RKO (cell line): Measurements from ENCODE around the gene TMCC2.
"Not testable (repeated sequence)": the region's sequence is repeated elsewhere in the genome, so short reads cannot be mapped to it uniquely, and the experiment has no call there.

Experiments
- DNase-seq: peaks from one replicate; pipeline ENCODE4 v3.0.0-alpha.2; 2016; ENCODE audit warnings: low spot score

TMCC2 gene

GRCh38 chr1:205214756-205215155 lies 13.0 kb upstream of the TMCC2 start:
- no peak for DNase-seq

DNA sequence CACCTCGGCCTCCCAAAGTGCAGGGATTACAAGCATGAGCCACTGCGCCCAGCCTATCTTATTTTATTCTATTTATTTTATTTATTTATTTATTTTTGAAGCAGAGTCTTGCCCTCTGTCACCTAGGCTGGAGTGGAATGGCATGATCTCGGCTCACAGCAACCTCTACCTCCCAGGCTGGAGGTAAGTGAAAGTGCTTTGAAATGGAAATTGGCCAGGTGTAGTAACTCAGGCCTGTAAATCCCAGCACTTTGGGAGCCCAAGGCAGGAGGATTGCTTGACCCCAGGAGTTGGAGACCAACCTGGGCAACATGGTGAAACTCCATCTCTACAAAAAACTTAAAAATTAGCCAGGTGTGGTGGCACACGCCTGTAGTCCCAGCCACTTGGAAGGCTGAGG lies 11.2 kb upstream of the TMCC2 start:
- DNase-seq = no peak

DNA sequence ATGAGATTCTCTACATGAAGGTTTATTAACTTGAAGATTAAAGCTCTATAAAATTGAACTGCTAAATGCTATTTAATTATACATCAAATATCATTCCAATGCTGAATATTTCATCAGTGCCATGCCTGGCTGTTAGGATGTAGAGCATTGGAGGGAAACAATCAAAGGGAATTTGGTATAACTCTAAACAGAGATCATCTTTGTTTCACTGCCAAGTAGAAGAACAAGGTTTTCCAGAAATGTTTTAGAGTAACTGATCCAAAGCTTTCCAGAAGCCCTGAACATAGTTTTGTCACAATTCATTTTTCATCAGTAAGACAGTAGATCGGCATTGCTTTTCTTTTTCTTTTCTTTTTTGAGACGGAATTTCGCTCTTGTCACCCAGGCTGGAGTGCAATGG lies 10.3 kb upstream of the TMCC2 start:
- DNase-seq = no peak

- no peak for DNase-seq
Observed at GRCh38 chr1:205220421-205220820, 7.3 kb upstream of the TMCC2 start.

GRCh38 chr1:205224736-205225135 lies 3.0 kb upstream of the TMCC2 start:
- DNase-seq = no peak

GRCh38 chr1:205225901-205226765 lies 1.6 kb upstream of the TMCC2 start:
- no peak for DNase-seq

DNA sequence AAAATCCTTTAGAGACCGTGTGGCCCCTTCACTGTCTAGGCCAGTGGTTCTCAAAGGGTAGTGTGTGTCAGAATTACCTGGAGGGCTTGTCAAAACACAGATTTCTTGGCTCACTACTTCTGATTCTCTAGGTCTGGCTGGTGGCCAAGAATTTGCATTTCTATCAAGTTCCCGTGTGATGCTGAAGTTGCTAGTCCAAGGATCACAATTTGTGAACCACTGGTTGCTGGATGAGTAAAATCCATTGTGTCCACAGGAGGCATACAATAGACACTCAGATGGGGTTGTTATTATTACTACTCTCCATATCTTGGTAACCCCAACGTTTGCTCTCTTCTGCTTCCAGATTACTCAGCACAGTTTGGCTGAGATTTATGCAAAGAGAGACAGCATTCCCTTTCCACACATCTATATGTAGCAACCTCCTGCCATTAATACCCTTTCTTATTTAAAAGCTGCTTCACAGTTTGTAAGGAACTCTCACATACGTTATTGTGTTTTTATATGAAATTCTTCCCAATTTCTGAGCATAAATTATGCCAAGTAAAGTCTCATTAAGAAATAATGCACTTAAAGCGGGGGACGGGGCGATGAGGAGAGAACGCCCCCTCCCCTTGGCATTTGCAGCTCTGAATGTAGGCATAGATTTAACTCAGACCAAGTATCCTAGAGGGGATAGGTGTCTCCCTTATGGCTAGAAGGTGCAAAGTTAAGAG lies 720 bp upstream of the TMCC2 start:
- DNase-seq = peak; percentile 67

DNA sequence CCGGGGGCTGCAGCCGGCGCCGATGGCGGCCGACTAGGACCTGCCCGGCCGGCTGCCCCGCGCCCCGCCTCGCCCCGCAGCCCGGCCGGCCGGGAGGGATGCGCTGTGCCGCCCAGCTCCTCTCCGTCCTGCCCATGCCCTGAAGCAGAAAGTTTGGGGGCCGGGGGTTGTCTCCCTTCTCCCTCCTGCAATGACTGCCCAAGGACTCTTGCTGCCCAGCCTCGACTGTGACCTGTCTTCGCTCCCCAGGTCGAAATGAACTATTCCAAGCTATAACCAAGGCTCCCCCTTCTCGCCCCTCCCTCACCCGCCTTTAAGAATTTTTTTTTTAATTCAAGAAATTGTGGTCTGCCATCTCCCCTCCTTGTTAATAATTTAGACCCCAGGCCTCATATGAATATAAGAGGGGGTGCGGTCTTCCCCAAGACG lies 361 bp downstream of the TMCC2 start:
- no peak for DNase-seq

GRCh38 chr1:205229399-205229871 lies 1.7 kb downstream of the TMCC2 start:
- DNase-seq = peak; percentile 76

DNA sequence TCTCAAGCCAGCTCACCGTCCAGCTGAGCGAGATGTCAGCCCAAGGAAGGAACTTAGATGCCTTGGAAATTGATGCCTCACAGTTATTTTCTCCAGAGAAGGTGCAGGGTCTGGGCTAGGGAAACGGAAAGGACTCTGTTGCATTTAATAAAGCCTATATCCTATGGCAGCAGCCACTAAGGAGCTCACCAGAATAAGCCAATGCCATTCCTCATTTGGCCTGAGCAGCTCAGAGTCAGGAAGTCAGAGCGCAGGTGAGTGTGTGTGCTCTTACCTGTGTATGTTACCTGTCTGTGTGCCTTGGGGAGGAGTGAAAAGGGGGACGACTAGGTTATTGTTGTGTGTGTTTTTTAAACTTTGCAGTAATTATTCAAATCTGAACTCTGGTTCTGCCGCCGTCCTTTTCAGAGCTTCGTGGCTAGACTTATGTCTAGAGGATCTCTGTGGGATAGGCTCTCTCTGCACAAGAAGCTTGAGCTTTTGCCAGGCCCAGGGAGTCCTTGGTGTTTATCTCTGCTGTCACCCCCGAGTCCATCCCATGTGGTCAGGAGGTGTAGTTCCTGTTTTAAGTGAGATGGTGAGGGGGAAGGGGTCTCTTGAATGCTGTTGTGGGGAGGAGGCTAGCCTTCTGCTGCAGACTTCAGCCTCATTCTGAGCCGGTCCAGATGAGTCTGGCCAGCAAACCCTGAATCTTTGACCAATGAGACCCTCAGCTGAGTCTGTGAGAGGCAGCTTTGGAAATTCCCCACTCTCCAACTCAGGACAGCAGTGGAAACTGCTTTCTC lies 2.4 kb downstream of the TMCC2 start:
- no peak for DNase-seq

GRCh38 chr1:205230982-205231381 lies 3.2 kb downstream of the TMCC2 start:
- DNase-seq = no peak

GRCh38 chr1:205232127-205232820 lies 4.5 kb downstream of the TMCC2 start:
- DNase-seq = no peak

GRCh38 chr1:205232945-205233397 lies 5.2 kb downstream of the TMCC2 start:
- DNase-seq = no peak

DNA sequence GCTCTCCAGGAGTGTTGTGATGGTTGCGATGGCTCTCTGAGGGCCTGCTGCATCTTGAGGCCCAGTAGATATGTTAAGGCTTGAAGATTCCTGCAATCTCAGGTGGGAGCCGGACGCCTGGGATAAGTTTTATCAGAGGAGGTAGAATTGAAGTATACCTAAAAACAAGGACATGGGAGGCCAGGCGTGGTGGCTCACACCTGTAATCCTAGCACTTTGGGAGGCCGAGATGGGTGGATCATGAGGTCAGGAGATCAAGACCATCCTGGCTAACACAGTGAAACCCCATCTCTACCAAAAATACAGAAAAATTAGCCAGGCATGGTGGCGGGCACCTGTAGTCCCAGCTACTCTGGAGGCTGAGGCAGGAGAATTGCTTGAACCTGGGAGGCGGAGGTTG lies 6.2 kb downstream of the TMCC2 start:
- not testable (repeated sequence) for DNase-seq

- DNase-seq = no peak
Observed at GRCh38 chr1:205235951-205236350, 8.2 kb downstream of the TMCC2 start.

DNA sequence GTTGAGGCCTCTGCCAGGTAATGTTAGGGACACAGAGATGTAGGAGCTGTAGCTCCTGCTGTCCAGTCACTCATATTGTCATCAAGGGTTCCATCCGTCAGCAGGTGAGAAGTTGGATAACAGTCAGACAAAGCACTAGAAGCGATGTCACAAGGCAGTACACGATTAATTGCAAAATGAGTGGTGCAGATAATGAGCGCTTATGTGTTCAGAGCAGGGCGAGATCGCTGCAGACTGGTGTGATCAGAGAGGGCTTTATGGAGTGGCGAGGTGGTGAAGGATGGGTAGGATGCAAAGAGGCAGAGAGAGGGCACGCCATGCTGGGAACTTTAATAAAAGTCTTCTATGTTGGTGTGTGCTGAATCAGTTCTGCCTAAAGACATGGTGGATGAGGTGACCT lies 8.8 kb downstream of the TMCC2 start:
- DNase-seq = no peak

- DNase-seq = no peak
Observed at GRCh38 chr1:205236951-205237475, 9.3 kb downstream of the TMCC2 start.

DNA sequence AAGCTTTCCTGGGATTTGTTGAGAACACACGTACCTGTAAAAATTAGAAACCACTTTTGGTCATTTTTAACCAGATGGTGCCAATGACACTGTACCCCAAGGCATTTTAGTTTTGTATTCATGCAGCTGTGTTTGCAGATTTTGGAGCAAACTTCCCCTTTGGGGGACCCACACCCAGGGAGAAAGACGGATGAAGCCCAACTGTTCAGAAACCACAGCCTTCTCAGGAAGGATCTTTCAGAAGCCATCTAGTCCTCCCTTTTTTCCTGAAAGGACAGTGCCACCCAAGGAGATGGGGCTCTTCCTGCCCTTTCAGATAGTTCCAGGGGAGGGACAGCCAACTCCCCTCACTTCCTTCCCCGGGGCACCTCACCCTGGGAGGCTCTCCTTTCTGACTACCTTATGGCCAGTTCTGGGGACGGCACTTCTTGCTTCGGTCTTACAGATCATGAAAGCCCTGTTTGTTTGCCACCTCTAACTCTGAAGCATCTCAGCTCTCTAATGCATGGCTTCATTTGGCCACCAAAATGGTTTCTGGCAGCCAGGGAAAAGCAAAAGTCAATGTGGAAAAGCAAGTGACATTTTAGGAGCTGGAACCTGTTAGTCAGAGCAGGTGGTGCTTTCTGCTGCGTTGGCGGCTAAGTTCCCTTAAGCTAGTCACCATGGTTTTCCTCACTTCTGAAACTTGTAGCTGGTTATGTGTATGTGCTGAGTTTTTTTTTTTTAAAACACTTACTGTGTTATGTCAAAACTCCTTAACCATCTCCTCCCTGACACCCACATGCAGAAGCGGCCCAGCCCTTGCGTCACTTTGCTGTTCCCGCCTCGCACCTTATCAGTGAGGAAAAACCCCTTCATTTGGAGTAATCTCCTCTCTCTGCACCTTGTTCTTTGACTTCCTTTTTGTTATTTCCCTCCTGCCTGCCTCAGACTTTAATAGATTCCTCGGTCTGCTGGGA lies 10.1 kb downstream of the TMCC2 start:
- no peak for DNase-seq

DNA sequence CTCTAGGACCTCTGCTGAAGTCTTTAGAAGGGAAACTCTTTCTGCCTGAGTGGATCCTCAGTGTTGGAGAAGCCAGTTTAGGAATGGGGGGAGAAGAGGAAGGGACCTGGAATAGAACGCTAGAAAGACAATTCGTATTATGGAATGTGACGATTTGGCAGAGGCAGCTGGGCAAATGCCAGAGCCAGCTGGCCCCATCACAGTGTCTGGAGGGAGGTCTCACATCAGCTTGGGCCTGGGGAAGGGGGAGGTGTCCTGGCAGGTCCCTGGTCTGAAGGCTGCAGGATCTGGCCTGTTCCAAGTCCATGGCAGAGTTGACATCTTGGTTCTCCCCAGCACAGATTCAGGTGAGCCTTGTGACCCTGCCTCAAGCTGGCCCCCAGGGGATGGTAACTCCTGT lies 11.3 kb downstream of the TMCC2 start:
- no peak for DNase-seq

DNA sequence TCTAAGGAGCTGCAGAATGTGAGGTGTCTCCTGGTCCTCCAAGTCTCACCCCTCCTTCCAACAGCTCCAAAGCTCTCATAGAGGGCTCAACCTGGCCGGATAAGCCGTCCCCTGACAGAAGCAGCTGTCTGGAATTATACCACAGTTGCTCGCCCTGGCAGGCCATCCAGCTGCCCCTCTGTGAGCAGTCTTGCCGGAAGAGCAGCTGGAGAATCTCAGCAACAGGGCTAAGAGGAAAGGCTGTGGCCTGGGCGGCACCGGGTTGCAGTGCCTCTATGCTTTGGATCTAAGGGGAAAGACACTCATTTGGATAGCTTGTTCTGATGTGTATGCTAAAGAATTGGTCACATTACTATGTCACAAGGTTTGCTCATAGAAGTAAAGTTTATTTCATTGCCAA lies 12.4 kb downstream of the TMCC2 start:
- DNase-seq = no peak
